HFFc6 (cell line): Measurements from ENCODE around the gene SLC30A9. TPM values are rescaled to one million over a fixed set of nuclear protein-coding genes. Genes with fewer than 3 reads are reported as not detected.

Experiments
- DNase-seq: peaks from one replicate; pipeline ENCODE4 v3.0.0-alpha.2; 2018
- H3K27ac Mint-ChIP-seq: 2 replicates; pipeline ENCODE4 v1.8.0; 2020; ENCODE audit warnings: mild to moderate bottlenecking, mixed read lengths
- H3K27me3 Mint-ChIP-seq: 2 replicates; pipeline ENCODE4 v1.8.0; 2021; ENCODE audit warnings: mild to moderate bottlenecking, moderate library complexity, mixed read lengths; ENCODE audit not compliant: insufficient read depth
- H3K36me3 Mint-ChIP-seq: 2 replicates; pipeline ENCODE4 v1.8.0; 2021; ENCODE audit warnings: low read depth, mixed read lengths
- H3K4me1 Mint-ChIP-seq: 2 replicates; pipeline ENCODE4 v1.8.0; 2020; ENCODE audit warnings: low read depth, mixed read lengths
- H3K4me3 Mint-ChIP-seq: 2 replicates; pipeline ENCODE4 v1.8.0; 2020; ENCODE audit warnings: mild to moderate bottlenecking, moderate library complexity, mixed read lengths
- H3K9me3 Mint-ChIP-seq: 2 replicates; pipeline ENCODE4 v1.8.0; 2020; ENCODE audit warnings: mild to moderate bottlenecking, mixed read lengths
- CTCF ChIP-seq: fragments of 200-600 bp; sonication (generic); IDR thresholded peaks from 2 replicates; pipeline ENCODE4 v1.5.0; 2021; ENCODE audit warnings: antibody characterized with exemption, mild to moderate bottlenecking
- total RNA-seq, 6 experiments: library from RNA; stranded (reverse); fragmentation: NEBNext Ultra II Directional; extraction: Animal tissue kit (Norgen Biotek cat#: 25700); gene quantifications; 2 replicates in 1 of 6; 3 replicates in 5 of 6; pipeline ENCODE4 v1.2.3, GENCODE V29; 2021

The SLC30A9 gene
- total RNA-seq, 6 experiments from 2014 or later, result 69.9 to 73.3 (median 70.3) TPM

DNA sequence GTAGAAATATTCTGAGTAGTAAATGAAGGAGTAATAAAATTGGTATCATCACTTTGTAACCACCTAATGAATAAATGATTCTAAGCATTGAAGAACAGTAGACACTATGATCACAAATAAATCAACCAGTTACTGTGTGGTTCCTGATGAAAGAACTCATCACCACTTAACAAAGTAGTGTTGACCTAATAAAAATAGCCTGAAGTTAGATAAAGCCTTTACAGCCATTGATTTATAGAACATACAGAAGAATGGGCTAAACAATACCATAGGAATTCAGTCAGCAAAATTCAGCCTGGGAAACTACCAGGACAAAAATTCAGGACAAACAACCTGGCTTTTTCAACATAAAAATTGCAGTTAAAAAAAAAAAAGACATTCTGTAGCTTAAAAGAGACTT is 9.0 kb downstream of the SLC30A9 start:
- Mint-ChIP-seq H3K27me3 (no peaks in the 10 kb centered on the region; the same call in 1 of the 2 replicates), H3K4me3 (no peak overlapping the region), H3K9me3 (no peaks in the 10 kb centered on the region), H3K4me1 (peaks cover 20% of the 10 kb centered on the region), H3K36me3 (peaks cover 10% of the 10 kb centered on the region), H3K27ac (no peak overlapping the region)
- DNase-seq, result no peak
- no peak for TF ChIP-seq CTCF

DNA sequence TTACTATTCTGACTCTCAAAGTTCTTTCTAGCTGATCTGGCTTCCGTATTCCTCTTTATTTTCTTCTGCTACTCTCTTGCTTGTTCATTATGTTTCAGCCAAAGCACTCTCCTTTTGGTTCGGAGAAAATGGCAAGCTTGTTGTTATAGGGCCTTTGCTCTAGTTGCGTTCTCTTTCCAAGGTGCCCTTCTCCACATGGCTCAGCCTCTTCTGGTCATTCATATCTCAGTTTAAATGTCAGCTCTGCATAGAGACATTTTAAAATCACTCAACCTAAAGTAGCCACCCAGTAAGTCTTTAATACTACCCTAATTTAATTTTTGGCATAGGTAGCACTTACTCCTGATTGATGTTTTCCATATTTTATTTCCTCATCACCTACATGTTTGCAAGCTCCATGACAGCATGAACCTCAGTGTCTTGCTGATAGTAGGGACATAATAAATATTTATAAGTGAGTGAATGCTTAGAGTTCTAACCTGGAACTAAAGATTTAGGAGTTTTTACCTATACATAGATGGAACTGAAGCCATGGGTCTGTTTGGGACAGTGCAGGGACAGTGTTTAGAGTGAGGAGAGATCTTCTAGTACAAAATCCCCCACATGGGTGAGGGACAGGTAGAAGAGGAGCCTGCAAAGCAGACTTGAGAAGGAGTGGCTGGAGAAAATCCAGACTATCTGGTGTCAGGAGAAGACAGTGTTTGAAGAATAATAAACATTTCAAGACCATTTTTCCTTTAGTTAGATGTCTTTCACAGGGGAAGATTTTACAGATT is 17.9 kb downstream of the SLC30A9 start:
- Mint-ChIP-seq H3K27ac (no peak overlapping the region), H3K4me3 (no peak overlapping the region), H3K36me3 (peaks cover 21% of the 10 kb centered on the region), H3K27me3 (no peaks in the 10 kb centered on the region), H3K9me3 (no peaks in the 10 kb centered on the region), H3K4me1 (peaks cover 14% of the 10 kb centered on the region)
- DNase-seq, result no peak
- no peak for TF ChIP-seq CTCF

- Mint-ChIP-seq H3K9me3 (no peaks in the 10 kb centered on the region), H3K36me3 (peaks cover 12% of the 10 kb centered on the region; the same call in 1 of the 2 replicates), H3K4me3 (no peak overlapping the region), H3K4me1 (no peaks in the 10 kb centered on the region), H3K27me3 (no peaks in the 10 kb centered on the region), H3K27ac (no peak overlapping the region)
- no peak for DNase-seq
- no peak for TF ChIP-seq CTCF
These were observed 25.1 kb downstream of the SLC30A9 start for GRCh38 chr4:42015438-42015837.

GRCh38 chr4:42018451-42018850 is 28.1 kb downstream of the SLC30A9 start:
- no peak for DNase-seq
- Mint-ChIP-seq H3K9me3 (no peaks in the 10 kb centered on the region), H3K27ac (no peak overlapping the region), H3K36me3 (peaks cover 22% of the 10 kb centered on the region), H3K4me3 (no peak overlapping the region), H3K27me3 (no peaks in the 10 kb centered on the region), H3K4me1 (no peaks in the 10 kb centered on the region)
- no peak for TF ChIP-seq CTCF

- Mint-ChIP-seq H3K4me3 (no peak overlapping the region), H3K9me3 (peaks cover 11% of the 10 kb centered on the region), H3K36me3 (peaks cover 51% of the 10 kb centered on the region), H3K27me3 (no peaks in the 10 kb centered on the region; the same call in 1 of the 2 replicates), H3K4me1 (peaks cover 19% of the 10 kb centered on the region), H3K27ac (peak overlapping the region; percentile 52)
- no peak for TF ChIP-seq CTCF
- DNase-seq, result peak; percentile 81
These were observed 58.1 kb downstream of the SLC30A9 start for GRCh38 chr4:42048394-42048793.
